K562 (cell line): ENCODE results near the gene LCNL1. TPM values are rescaled to one million over a fixed set of nuclear protein-coding genes. Genes with fewer than 3 reads are reported as not detected.

ENCODE experiments used
- ESRRA ChIP-seq: fragments of 450-650 bp; IDR thresholded peaks from 2 replicates; pipeline ENCODE4 v1.6.1; 2014; ENCODE audit warnings: low read depth, mild to moderate bottlenecking, moderate library complexity, borderline replicate concordance
- EZH2 ChIP-seq: IDR thresholded peaks from 2 replicates; pipeline ENCODE4 v1.6.1; 2012; ENCODE audit warnings: low read depth, mild to moderate bottlenecking, inconsistent platforms, low read length, borderline replicate concordance
- L3MBTL2 ChIP-seq: fragments of 450-650 bp; IDR thresholded peaks from 2 replicates; pipeline ENCODE4 v1.6.1; 2016; ENCODE audit warnings: mild to moderate bottlenecking, moderate library complexity
- MTA3 ChIP-seq: fragments of 450-650 bp; formaldehyde crosslinking; IDR thresholded peaks from 2 replicates; pipeline ENCODE4 v1.6.1; 2017; ENCODE audit warnings: mild to moderate bottlenecking, borderline replicate concordance
- MXI1 ChIP-seq: IDR thresholded peaks from 2 replicates; pipeline ENCODE4 v1.6.1; 2011; ENCODE audit warnings: low read depth, mild to moderate bottlenecking, improper control_type of control experiment, low read length
- POLR2A ChIP-seq: fragments of 450-650 bp; conservative IDR thresholded peaks from 2 replicates; pipeline ENCODE4 v1.6.1; 2016
- PURB ChIP-seq: sonication (generic); formaldehyde crosslinking; IDR thresholded peaks from 2 replicates; pipeline ENCODE4 v1.9.0; 2021; ENCODE audit warnings: low read depth, mild to moderate bottlenecking, missing genetic modification reagents
- RAD21 ChIP-seq, 2 experiments: fragments of 250-450 bp in 1 of 2; fragments of 450-650 bp in 1 of 2; sonication (Bioruptor Pico) in 1 of 2; formaldehyde crosslinking in 1 of 2; IDR thresholded peaks in 1 of 2; conservative IDR thresholded peaks in 1 of 2; 2 replicates each; pipeline versions ENCODE4 v1.4.0 to v1.8.0; 2020 to 2022; ENCODE audit warnings: mild to moderate bottlenecking in 2 of 2, moderate library complexity in 1 of 2
- ZBTB40 ChIP-seq, 2 experiments: fragments of 450-650 bp in 1 of 2; sonication (generic) in 1 of 2; formaldehyde crosslinking in 1 of 2; IDR thresholded peaks; 2 replicates each; pipeline versions ENCODE4 v1.7.1 to v1.9.0; 2016 to 2022; ENCODE audit warnings: inconsistent platforms in 1 of 2, mild to moderate bottlenecking in 1 of 2, missing genetic modification reagents in 1 of 2
- ZNF507 ChIP-seq: conservative IDR thresholded peaks from 2 replicates; pipeline ENCODE4 v1.6.1; 2017; ENCODE audit warnings: missing genetic modification characterization, missing compliant biosample characterization
- polyA plus RNA-seq, 8 experiments: library from polyadenylated mRNA; depleted of rRNA in 4 of 8; stranded (reverse) in 5 of 8; unstranded in 3 of 8; fragments of >200 nt; fragmentation: Nextera tagmentation in 2 of 8; fragmentation: Illumina TruSeq in 1 of 8; extraction: Ambion mirVana in 2 of 8; extraction: Trizol in 1 of 8; gene quantifications; 2 replicates each; pipeline versions ENCODE4 v1.2.1 to v1.2.3, GENCODE V29; 2011 to 2014; ENCODE audit warnings: inconsistent platforms in 1 of 8, missing spikeins in 1 of 8
- total RNA-seq, 7 experiments: library from RNA; depleted of rRNA in 6 of 7; stranded (reverse); fragments of >200 nt in 6 of 7; fragmentation: Illumina TruSeq in 2 of 7; extraction: Trizol in 2 of 7; gene quantifications; 2 replicates each; pipeline versions ENCODE4 v1.2.1 to v1.2.3, GENCODE V29; 2011 to 2021; ENCODE audit warnings: low replicate concordance in 1 of 7

The LCNL1 gene
- total and polyA plus RNA-seq, 9 of the 15 experiments (the other 6 are each of a cell fraction or from before 2014, with no cell fraction given) = 0.04 to 0.16 (median 0.04) TPM; not detected in 4

GRCh38 chr9:137034709-137035506, 52.1 kb downstream of the LCNL1 start (continued):
- TF ChIP-seq ZBTB40 (IDR thresholded peaks at IDR 0.05) (no peak), ZBTB40 (CRISPR knock-in tag; IDR thresholded peaks at IDR 0.05) (no peak), PURB (CRISPR knock-in tag) (no peak), ZNF507 (tag) (no peak), RAD21 (CRISPR knock-in tag; conservative IDR thresholded peaks at IDR 0.05 in 1 of 2, IDR thresholded peaks at IDR 0.05 in 1 of 2) (peak; percentile 85 to 95), POLR2A (no peak), MXI1 (no peak), MTA3 (peak; percentile 66; the same call in 1 of the 2 replicates), EZH2 (no peak), L3MBTL2 (no peak), ESRRA (0 out of 2 replicates have a peak, but pooled peaks have one; percentile 47)
